Activated T-cell treated with anti-CD3 and anti-CD28 coated beads, Interleukin-2, amount 50 U/mL, for 72 hours (primary cell): ENCODE measurements around the gene MATCAP1. TPM values are rescaled to one million over a fixed set of nuclear protein-coding genes. Genes with fewer than 3 reads are reported as not detected.
A peak's percentile ranks its signal among the peaks of the same experiment; 100 is the strongest.

Experiments
- ATAC-seq, 2 donors: fragments of 150-1000 bp; cut with Tn5 transposase; replicated peaks in 1 of 2; 2 replicates each; pipeline ENCODE4 v1.10.0; 2021; ENCODE audit warnings: moderate library complexity in 2 of 2, mild to moderate bottlenecking in 1 of 2
- DNase-seq, 2 donors: peaks; one replicate each; pipeline ENCODE4 v3.0.0; 2021 to 2022; ENCODE audit warnings: mixed read lengths in 1 of 2
- H3K27ac Mint-ChIP-seq: one replicate; pipeline ENCODE4 v1.8.0; 2022; ENCODE audit warnings: mild to moderate bottlenecking, moderate library complexity, mixed read lengths
- H3K27me3 Mint-ChIP-seq: one replicate; pipeline ENCODE4 v1.8.0; 2022; ENCODE audit warnings: low read depth, mixed read lengths
- H3K36me3 Mint-ChIP-seq, 2 donors: one replicate each; pipeline ENCODE4 v1.8.0; 2022; ENCODE audit warnings: mixed read lengths in 2 of 2, mild to moderate bottlenecking in 1 of 2; ENCODE audit not compliant: insufficient read depth in 2 of 2
- H3K4me1 Mint-ChIP-seq: one replicate; pipeline ENCODE4 v1.8.0; 2022; ENCODE audit warnings: low read depth, mixed read lengths
- H3K4me3 Mint-ChIP-seq, 2 donors: one replicate each; pipeline ENCODE4 v1.8.0; 2022; ENCODE audit warnings: mild to moderate bottlenecking in 2 of 2, mixed read lengths in 2 of 2, moderate library complexity in 2 of 2
- H3K9me3 Mint-ChIP-seq, 2 donors: one replicate each; pipeline ENCODE4 v1.8.0; 2022; ENCODE audit warnings: mixed read lengths in 2 of 2
- total RNA-seq, 2 donors: library from RNA; stranded (reverse); gene quantifications; one replicate each; pipeline ENCODE4 v1.2.3, GENCODE V29; 2022

Gene MATCAP1
- total RNA-seq, 2 donors from 2014 or later: 31.9 to 34.3 TPM

DNA sequence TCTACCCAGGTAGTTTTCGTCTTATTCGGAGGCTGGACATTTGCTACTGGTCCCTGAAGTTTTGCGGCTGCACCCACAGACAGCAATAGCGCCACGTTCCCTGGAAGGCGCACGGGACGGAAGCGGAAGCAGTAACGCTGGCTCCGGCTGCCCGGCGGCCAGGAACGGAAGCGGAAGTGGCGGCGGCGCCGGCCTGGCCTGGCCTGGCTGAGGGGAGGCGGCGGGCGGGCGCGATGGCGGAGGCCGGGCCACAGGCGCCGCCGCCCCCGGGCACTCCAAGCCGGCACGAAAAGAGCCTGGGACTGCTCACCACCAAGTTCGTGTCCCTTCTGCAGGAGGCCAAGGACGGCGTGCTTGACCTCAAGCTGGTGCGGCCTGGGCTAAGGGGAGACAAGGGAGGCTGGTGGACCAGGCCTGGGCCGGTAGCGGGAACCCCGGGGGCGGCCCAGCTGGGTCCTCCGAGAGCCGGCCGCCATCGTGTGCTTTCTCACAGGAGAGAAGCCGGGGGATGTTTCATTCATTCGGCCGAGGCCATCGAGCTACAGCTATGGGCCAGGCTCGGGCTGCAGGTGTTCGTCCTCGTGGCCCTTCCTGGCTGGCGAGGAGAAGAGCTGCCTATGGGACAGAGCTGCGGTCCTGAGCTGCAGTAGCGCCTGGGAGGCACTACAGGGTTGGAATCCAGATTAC, 8.4 kb upstream of the MATCAP1 start, which contains the start of gene E2F4:
Gene E2F4, plus strand, starts transcription at position 161 of the 687 bp plus-strand sequence. Its CDS starts 73 bp downstream, at position 234.
- ATAC-seq (peak; percentile 99), DNase-seq (peak; percentile 93)
- Mint-ChIP-seq H3K27ac (peak within 1 kb of the TSS; percentile 82), H3K9me3 (no peaks in the 10 kb centered on the region), H3K36me3 (peaks cover 8 to 23% of the 10 kb centered on the region in 2 donors), H3K4me1 (peaks cover 46% of the 10 kb centered on the region), H3K27me3 (no peaks in the 10 kb centered on the region), H3K4me3 (peak within 1 kb of the TSS; percentile 79 to 91)

DNA sequence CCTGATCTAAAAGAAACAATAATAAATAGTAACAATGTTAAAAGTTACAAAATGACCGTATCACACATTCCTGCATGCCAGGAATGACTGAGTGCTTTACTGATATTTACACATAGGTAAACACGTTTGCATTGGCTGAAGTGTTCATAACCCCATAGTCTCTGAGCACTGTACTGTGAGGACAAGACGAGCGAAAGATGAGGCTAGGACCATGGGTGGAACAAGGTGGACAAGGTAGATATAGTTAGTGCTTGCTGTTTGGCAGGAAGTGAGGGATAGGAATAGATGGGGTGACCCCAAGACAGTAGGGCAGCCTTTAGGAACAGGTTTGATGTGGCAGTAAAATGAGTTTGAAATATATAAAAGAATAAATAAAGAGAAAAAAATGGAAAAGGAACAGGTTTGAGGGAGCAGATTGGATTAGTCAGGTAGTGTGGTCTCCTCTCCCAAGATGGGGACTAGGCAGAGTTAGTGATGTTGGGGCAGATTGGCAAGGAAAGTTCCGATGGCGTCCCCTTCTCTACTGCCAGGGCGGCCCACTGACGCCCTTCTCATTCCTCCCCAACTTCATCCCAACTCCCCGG, 7.7 kb upstream of the MATCAP1 start:
- DNase-seq: no peak
- peak overlapping the region; percentile 82 for H3K27ac Mint-ChIP-seq
- no peaks in the 10 kb centered on the region for H3K9me3 Mint-ChIP-seq
- H3K36me3 Mint-ChIP-seq: peaks cover 5 to 17% of the 10 kb centered on the region in 2 donors
- ATAC-seq: peak; percentile 21 to 44
- peaks cover 40% of the 10 kb centered on the region for H3K4me1 Mint-ChIP-seq
- H3K27me3 Mint-ChIP-seq: no peaks in the 10 kb centered on the region
- H3K4me3 Mint-ChIP-seq: peak overlapping the region; percentile 79 to 91

DNA sequence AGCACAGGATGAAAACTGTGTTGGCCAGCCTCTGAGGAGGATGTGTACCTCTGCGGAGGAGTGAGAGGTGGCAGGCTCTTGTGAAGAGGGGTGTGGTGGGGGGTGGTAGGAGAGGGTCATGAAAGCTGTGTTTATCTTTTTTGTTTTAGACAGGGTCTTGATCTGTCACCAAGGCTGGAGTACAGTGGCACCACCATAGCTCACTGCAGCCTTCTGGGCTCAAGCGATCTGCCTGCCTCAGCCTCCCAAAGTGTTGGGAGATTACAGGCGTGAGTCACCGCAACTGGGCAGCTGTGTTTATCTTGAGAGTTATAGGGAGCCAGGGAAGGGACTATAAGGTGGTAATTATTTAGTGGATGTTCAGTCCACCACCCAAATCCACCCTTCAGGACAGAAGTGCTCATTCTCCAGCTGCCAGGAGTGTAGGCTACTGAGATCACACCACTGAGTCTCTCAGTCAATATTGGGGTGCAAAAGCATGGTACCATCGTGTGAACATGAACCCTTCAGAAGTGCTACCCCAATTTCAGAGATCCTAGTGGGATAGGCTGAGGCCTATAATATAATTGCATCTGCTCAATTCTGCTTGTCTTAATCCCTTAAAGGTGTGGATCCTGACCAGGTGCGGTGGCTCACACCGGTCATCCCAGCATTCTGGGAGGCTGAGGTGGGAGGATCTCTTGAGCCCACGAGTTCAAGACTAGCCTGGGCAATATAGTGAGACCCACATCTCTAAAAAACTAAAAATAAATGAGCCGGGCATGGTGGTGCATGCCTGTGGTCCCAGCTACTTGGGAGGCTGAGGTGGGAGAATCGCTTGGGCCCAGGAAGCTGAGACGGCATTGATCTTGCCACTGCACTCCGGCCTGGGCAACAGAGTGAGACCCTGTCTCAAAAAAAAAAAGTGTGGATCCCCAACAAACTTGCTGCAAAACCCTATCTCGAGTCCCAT, 7.0 kb upstream of the MATCAP1 start:
- Mint-ChIP-seq H3K4me1 (peaks cover 37% of the 10 kb centered on the region), H3K27ac (peak overlapping the region; percentile 82), H3K27me3 (peaks cover 2% of the 10 kb centered on the region), H3K4me3 (peak overlapping the region; percentile 79 to 91), H3K36me3 (peaks cover 2 to 12% of the 10 kb centered on the region in 2 donors), H3K9me3 (no peaks in the 10 kb centered on the region)
- ATAC-seq: no peak
- DNase-seq: no peak

DNA sequence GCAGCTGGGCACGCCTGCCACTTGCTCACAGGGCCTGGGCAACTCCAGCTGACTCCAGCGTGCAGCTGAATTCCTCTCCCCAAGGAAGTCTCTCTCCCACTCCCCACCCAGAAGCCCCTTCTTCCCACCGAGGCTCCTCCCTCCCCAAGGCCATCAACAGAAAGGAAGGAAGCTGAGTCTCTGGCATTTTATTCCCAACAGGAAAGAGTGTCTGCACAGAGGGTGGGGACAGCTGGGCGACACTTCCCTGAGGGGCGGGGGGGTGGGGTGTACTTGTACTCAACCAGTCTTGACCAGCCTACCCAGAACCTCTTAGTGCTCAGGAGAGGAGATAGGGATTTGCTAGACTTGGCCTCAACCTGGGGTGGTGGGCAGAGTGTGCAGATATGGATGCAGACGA, 6.3 kb upstream of the MATCAP1 start, which contains the start of gene EXOC3L1:
Gene EXOC3L1, minus strand, starts transcription at position 96 of the 400 bp plus-strand sequence. CDS start 460 bp downstream, outside the sequence.
- H3K27ac Mint-ChIP-seq: no peak within 1 kb of the TSS
- ATAC-seq (no peak), DNase-seq (no peak)
- peaks cover 39% of the 10 kb centered on the region for H3K4me1 Mint-ChIP-seq
- peaks cover 2 to 11% of the 10 kb centered on the region in 2 donors for H3K36me3 Mint-ChIP-seq
- peaks cover 8% of the 10 kb centered on the region for H3K27me3 Mint-ChIP-seq
- no peaks in the 10 kb centered on the region for H3K9me3 Mint-ChIP-seq
- H3K4me3 Mint-ChIP-seq: peak within 1 kb of the TSS in 1 of 2 donors; percentile 91

DNA sequence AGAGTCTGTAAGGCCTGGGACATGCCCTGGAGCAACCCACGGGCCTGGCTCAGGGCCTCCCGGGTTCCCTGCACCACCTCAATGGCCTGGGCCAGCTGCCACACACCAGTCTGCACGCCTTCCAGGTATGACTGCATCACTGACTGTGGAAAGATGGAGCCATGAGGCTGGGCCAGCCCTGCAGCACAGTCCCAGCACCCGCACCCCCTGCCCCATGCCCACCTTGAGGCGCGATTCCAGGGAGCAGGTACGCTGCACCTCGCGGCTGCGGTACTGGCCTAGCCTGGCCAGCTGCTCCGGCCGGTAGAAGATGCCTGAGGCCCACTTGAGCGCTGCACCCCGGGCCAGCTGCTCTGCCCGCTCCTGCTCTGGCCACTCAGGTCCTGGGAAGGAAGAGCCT, 5.0 kb upstream of the MATCAP1 start:
- H3K36me3 Mint-ChIP-seq: peaks cover 0 to 3% of the 10 kb centered on the region in 2 donors
- H3K4me1 Mint-ChIP-seq: peaks cover 40% of the 10 kb centered on the region
- no peak for DNase-seq
- no peaks in the 10 kb centered on the region for H3K9me3 Mint-ChIP-seq
- ATAC-seq: no peak
- no peak overlapping the region for H3K4me3 Mint-ChIP-seq
- peaks cover 12% of the 10 kb centered on the region for H3K27me3 Mint-ChIP-seq
- H3K27ac Mint-ChIP-seq: no peak overlapping the region

DNA sequence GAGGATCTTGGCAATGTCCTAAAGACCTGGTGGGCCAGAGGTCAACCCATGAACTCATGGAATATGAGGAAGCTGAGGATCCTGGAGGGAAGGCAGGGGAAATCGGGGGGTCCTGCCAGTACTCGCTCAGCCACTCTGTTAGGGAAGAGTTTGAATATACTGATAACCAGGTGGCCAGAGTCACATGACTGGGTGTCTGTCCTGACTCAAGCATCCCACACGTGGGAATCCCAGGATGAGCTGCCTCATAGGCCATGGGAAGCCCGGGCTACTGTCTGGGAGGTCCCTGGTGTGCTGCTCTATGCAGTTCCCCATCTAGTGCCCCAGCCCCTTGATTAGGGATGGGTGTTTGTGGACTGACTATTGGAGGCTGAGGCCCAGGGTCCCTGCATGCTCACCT, 4.6 kb upstream of the MATCAP1 start:
- DNase-seq (no peak), ATAC-seq (no peak)
- Mint-ChIP-seq H3K27me3 (peaks cover 12% of the 10 kb centered on the region), H3K27ac (no peak overlapping the region), H3K4me1 (peaks cover 35% of the 10 kb centered on the region), H3K36me3 (peaks cover 0 to 3% of the 10 kb centered on the region in 2 donors), H3K4me3 (no peak overlapping the region), H3K9me3 (no peaks in the 10 kb centered on the region)

DNA sequence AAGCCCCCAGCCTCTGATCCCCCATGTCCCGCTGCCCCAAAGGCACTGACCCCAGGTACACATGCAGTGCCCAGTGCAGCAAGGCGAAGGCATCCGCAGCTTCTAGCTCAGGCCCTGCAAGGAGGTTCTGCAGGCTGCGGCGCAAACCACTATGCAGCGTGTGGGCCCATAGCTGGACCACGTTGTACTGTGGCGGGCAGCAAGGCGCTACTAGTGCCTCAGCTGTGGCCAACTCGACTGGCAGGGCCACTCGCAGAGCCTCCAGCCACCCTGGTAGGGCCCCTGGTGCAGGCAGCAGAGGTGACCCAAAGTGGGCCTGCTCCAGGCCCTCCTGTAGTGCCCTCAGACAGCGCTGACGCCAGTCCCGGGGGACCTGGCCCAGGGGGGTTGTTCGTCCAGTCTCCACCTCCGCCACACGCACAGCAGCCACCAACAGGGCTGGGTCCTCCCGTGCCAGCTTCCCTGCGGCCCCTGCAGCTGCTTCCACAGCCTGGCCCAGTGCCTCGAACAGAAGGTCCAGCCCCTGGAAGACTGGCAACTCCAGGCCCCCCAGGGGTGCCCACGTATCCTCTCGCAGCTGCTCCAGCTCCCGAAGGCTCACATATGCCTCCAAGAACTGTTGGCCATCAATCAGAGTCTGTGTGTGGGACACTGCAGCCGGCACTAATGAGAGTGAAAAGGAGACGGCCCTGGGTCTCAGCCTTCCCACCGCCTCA, 3.6 kb upstream of the MATCAP1 start:
- Mint-ChIP-seq H3K4me1 (peaks cover 25% of the 10 kb centered on the region), H3K4me3 (no peak overlapping the region), H3K36me3 (peaks cover 0 to 2% of the 10 kb centered on the region in 2 donors), H3K9me3 (no peaks in the 10 kb centered on the region), H3K27ac (no peak overlapping the region), H3K27me3 (peaks cover 12% of the 10 kb centered on the region)
- ATAC-seq (no peak), DNase-seq (no peak)

DNA sequence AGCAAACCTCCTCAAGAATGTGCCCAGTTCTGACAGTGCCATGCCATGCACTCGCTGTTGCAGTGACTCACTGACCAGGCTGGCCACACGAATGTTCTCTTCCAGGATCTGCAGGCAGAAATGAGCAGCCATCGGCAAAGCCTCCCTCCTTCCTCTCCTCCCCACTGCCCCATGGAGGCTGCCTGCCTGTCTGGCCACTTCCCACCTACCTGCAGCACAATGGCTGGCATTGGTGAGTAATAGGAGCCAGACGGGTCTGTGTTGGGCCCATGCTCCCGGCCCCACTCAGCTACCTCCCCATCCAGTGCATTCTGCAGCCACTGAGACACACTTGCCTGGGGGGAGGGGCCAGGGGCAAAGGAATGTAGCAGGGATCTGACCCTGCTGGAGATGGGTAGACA, 2.8 kb upstream of the MATCAP1 start:
- H3K9me3 Mint-ChIP-seq: no peaks in the 10 kb centered on the region

DNA sequence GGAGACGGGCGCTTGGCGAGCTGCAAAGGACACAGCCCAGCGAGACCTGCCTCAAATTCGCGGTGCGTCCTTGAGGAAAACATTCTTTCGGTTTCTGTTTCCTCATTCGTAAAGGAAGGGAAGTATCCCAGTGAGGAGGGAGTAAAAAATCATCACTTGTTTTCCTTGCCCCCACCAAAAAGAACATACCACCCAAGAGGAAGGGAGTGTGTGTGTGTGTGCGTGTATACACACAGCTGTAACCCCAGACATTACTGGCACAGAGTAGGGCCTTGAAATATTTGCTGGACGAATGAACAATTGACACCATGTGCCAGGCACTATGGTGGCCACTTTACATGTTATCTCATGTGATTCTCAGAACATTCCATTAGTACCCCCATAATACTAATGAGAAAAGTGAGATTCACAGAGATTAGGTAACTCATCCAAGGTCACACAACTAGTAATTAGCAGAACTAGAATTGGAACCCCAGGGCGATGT, 1.9 kb upstream of the MATCAP1 start:
- Mint-ChIP-seq H3K4me1 (peaks cover 14% of the 10 kb centered on the region), H3K27me3 (peaks cover 12% of the 10 kb centered on the region), H3K4me3 (peak overlapping the region in 1 of 2 donors; percentile 94), H3K27ac (no peak overlapping the region), H3K9me3 (no peaks in the 10 kb centered on the region), H3K36me3 (peaks cover 0 to 2% of the 10 kb centered on the region in 2 donors)
- no peak for ATAC-seq
- no peak for DNase-seq

More for the DNA sequence above, 2.8 kb upstream of the MATCAP1 start:
- DNase-seq (no peak), ATAC-seq (no peak)
- Mint-ChIP-seq H3K4me1 (peaks cover 21% of the 10 kb centered on the region), H3K27ac (no peak overlapping the region), H3K36me3 (peaks cover 0 to 2% of the 10 kb centered on the region in 2 donors), H3K27me3 (peaks cover 12% of the 10 kb centered on the region), H3K4me3 (no peak overlapping the region)

DNA sequence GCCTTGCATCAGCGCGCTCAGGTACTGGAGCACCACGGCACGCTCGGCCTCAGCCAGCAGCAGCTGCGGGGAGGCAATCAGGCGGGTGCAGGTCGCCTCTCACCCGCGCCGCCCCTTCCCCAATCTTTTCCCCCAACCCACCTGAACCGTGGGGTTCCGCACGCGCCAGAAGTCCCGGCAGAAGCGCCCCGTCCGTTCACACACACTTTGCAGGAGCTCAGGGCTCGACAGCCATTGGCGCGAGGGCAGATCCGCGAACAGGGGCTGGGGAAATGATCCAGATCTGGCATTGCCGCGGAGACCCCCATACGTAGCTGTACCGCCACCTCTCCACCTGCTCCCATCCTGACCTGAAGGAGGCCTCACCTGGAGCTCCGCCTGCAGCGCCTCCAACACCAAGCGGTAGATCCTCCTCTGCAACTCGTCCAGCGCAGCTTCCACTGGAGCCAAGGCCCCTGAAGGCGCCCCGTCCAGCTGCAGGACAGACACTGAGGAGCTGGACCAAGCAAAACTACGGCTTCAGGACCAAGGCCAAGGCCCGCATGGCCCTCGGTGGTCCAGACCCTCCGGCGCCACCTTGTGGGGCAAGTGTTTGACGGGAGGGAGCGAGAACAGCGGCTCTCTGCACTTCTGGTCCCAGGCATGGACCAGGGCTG, 1.4 kb upstream of the MATCAP1 start:
- Mint-ChIP-seq H3K36me3 (peaks cover 0 to 2% of the 10 kb centered on the region in 2 donors), H3K4me3 (peak overlapping the region in 1 of 2 donors; percentile 94), H3K27me3 (peaks cover 12% of the 10 kb centered on the region), H3K27ac (peak overlapping the region; percentile 58), H3K9me3 (no peaks in the 10 kb centered on the region), H3K4me1 (peaks cover 14% of the 10 kb centered on the region)
- ATAC-seq: peak; percentile 28 to 34
- DNase-seq: peak; percentile 90 to 92

DNA sequence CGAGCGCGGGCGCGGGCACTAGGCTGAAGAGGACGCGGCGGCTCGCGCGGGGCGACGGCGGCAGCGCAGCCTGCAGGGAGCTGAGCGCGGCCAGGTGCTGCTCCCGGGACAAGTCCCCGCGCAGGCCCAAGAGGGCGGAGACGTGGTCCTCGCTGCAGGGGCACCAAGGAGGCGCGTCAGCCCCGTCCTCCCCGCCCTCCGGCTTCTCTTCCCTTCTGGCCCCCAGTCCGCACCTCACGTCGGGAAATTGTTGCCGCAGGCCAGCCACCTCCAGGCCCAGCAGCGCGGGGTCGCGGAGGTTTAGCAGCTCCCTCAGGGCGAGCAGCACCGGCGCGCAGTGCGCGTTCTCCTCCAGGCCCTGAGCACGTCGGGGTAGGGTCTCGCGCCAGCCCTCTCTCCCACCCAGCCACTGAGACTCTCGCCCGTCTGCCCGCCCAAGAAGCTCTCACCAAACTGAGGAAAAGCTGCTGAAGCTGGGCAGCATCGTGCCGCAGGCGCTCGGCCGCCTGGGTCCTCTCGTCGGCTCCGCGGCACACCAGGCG, 761 bp upstream of the MATCAP1 start:
- Mint-ChIP-seq H3K36me3 (peaks cover 0 to 2% of the 10 kb centered on the region in 2 donors), H3K4me3 (no peak overlapping the region), H3K4me1 (peaks cover 14% of the 10 kb centered on the region), H3K27me3 (peaks cover 12% of the 10 kb centered on the region), H3K27ac (no peak overlapping the region), H3K9me3 (no peaks in the 10 kb centered on the region)
- DNase-seq (peak; percentile 41 to 55), ATAC-seq (peak; percentile 2 to 14)
